Mesendoderm (in vitro differentiated cells): ENCODE measurements around the gene PDGFD.

Source experiments
- DNase-seq: peaks from one replicate; pipeline ENCODE4 v3.0.0; 2013
- H2AK5ac ChIP-seq: 2 replicates; pipeline ENCODE4 v1.6.1; 2013; ENCODE audit warnings: low read length, inconsistent platforms
- H2BK120ac ChIP-seq: 2 replicates; pipeline ENCODE4 v1.6.1; 2013; ENCODE audit warnings: low read depth, mild to moderate bottlenecking, low read length, moderate library complexity, mixed read lengths
- H2BK15ac ChIP-seq: replicated peaks from 2 replicates; pipeline ENCODE4 v1.6.1; 2013; ENCODE audit warnings: low read depth, mild to moderate bottlenecking, moderate library complexity
- H2BK5ac ChIP-seq: 2 replicates; pipeline ENCODE4 v1.6.1; 2013; ENCODE audit warnings: low read length, inconsistent platforms
- H3K18ac ChIP-seq: 2 replicates; pipeline ENCODE4 v1.6.1; 2013; ENCODE audit warnings: mild to moderate bottlenecking, low read length, mixed read lengths
- H3K23ac ChIP-seq: one replicate; pipeline ENCODE4 v1.6.1; 2013; ENCODE audit warnings: low read length
- H3K27ac ChIP-seq: 2 replicates; pipeline ENCODE4 v1.5.1; 2013; ENCODE audit warnings: low read depth, mild to moderate bottlenecking, inconsistent platforms, low read length, moderate library complexity
- H3K27me3 ChIP-seq: 2 replicates; pipeline ENCODE4 v1.6.1; 2013; ENCODE audit warnings: low read length, control low read depth, mild to moderate bottlenecking, inconsistent platforms; ENCODE audit not compliant: insufficient read depth, poor library complexity
- H3K36me3 ChIP-seq: 2 replicates; pipeline ENCODE4 v1.6.1; 2013; ENCODE audit warnings: low read length, inconsistent platforms; ENCODE audit not compliant: control insufficient read depth, insufficient read depth
- H3K4ac ChIP-seq: one replicate; pipeline ENCODE4 v1.6.1; 2013; ENCODE audit warnings: low read depth, mild to moderate bottlenecking, low read length, moderate library complexity
- H3K4me1 ChIP-seq: 2 replicates; pipeline ENCODE4 v1.6.1; 2013; ENCODE audit warnings: low read depth, low read length, inconsistent platforms; ENCODE audit not compliant: control insufficient read depth
- H3K4me2 ChIP-seq: 2 replicates; pipeline ENCODE4 v1.6.1; 2013; ENCODE audit warnings: low read length
- H3K4me3 ChIP-seq: 2 replicates; pipeline ENCODE4 v1.5.1; 2013; ENCODE audit warnings: mild to moderate bottlenecking, low read length
- H3K56ac ChIP-seq: one replicate; pipeline ENCODE4 v1.6.1; 2013; ENCODE audit warnings: low read length
- H3K79me1 ChIP-seq: 2 replicates; pipeline ENCODE4 v1.6.1; 2013; ENCODE audit warnings: low read length, inconsistent platforms
- H3K79me2 ChIP-seq: 2 replicates; pipeline ENCODE4 v1.6.1; 2013; ENCODE audit warnings: mild to moderate bottlenecking, low read length; ENCODE audit not compliant: control insufficient read depth, insufficient read depth
- H3K9ac ChIP-seq: 2 replicates; pipeline ENCODE4 v1.6.1; 2013; ENCODE audit warnings: low read length, inconsistent platforms
- H4K5ac ChIP-seq: one replicate; pipeline ENCODE4 v1.6.1; 2013; ENCODE audit warnings: low read length
- H4K8ac ChIP-seq: one replicate; pipeline ENCODE4 v1.6.1; 2013; ENCODE audit warnings: low read depth, mild to moderate bottlenecking, control low read depth, low read length, moderate library complexity
- WGBS: extraction: QIAGEN DNeasy Blood & Tissue Kit; methylation state at CpG from one replicate; pipeline ENCODE4 v1.1.7; 2013; ENCODE audit warnings: low lambda C conversion rate, missing lambda C conversion rate; ENCODE audit not compliant: insufficient coverage; ENCODE audit errors: extremely low coverage; 5-methylcytosine and 5-hydroxymethylcytosine counted together

PDGFD gene

GRCh38 chr11:103924166-103925013 is 239.6 kb downstream of the PDGFD start:
- Histone ChIP-seq H2BK5ac (no peak overlapping the region), H3K56ac (no peak overlapping the region), H4K8ac (no peak overlapping the region), H3K9ac (no peak overlapping the region), H3K4me1 (no peaks in the 10 kb centered on the region), H3K4me3 (no peak overlapping the region), H3K4ac (no peak overlapping the region), H3K23ac (no peak overlapping the region), H2BK15ac (no peak overlapping the region), H2AK5ac (no peak overlapping the region), H3K79me2 (no peaks in the 10 kb centered on the region), H3K4me2 (no peak overlapping the region), H3K27me3 (no peaks in the 10 kb centered on the region), H4K5ac (no peak overlapping the region), H2BK120ac (no peak overlapping the region), H3K79me1 (no peaks in the 10 kb centered on the region), H3K36me3 (no peaks in the 10 kb centered on the region), H3K27ac (no peak overlapping the region), H3K18ac (no peak overlapping the region)
- DNase-seq, result no peak
- WGBS, result no CpG with 5 or more reads among the region's 5 CpGs

- H3K79me2 ChIP-seq, result no peaks in the 10 kb centered on the region
- no peak overlapping the region for H3K23ac ChIP-seq
- H4K5ac ChIP-seq, result no peak overlapping the region
- no peaks in the 10 kb centered on the region for H3K79me1 ChIP-seq
- no peak overlapping the region for H4K8ac ChIP-seq
- H2BK15ac ChIP-seq, result no peak overlapping the region
- H3K9ac ChIP-seq, result no peak overlapping the region
- no peaks in the 10 kb centered on the region for H3K4me1 ChIP-seq
- H3K36me3 ChIP-seq, result no peaks in the 10 kb centered on the region
- H2BK5ac ChIP-seq, result no peak overlapping the region
- peak; percentile 89 for DNase-seq
- no peak overlapping the region for H2BK120ac ChIP-seq
- H3K4me3 ChIP-seq, result no peak overlapping the region
- H3K18ac ChIP-seq, result no peak overlapping the region
- no peak overlapping the region for H3K27ac ChIP-seq
- no peak overlapping the region for H2AK5ac ChIP-seq
- no peaks in the 10 kb centered on the region for H3K27me3 ChIP-seq
- no peak overlapping the region for H3K4ac ChIP-seq
- H3K4me2 ChIP-seq, result no peak overlapping the region
- no peak overlapping the region for H3K56ac ChIP-seq
These were observed 240.5 kb downstream of the PDGFD start for GRCh38 chr11:103923451-103923931.

- H3K4me2 ChIP-seq, result no peak overlapping the region
- H3K9ac ChIP-seq, result no peak overlapping the region
- no peaks in the 10 kb centered on the region for H3K79me1 ChIP-seq
- no peak overlapping the region for H3K4me3 ChIP-seq
- H3K27ac ChIP-seq, result no peak overlapping the region
- no peaks in the 10 kb centered on the region for H3K4me1 ChIP-seq
- no peak overlapping the region for H2BK120ac ChIP-seq
- H3K79me2 ChIP-seq, result no peaks in the 10 kb centered on the region
- no peaks in the 10 kb centered on the region for H3K36me3 ChIP-seq
- H2AK5ac ChIP-seq, result no peak overlapping the region
- H2BK5ac ChIP-seq, result no peak overlapping the region
- H3K23ac ChIP-seq, result no peak overlapping the region
- DNase-seq, result peak; percentile 67
- no peak overlapping the region for H3K18ac ChIP-seq
- H4K8ac ChIP-seq, result no peak overlapping the region
- no peak overlapping the region for H3K4ac ChIP-seq
- H3K27me3 ChIP-seq, result no peaks in the 10 kb centered on the region
- no peak overlapping the region for H4K5ac ChIP-seq
- H2BK15ac ChIP-seq, result no peak overlapping the region
- H3K56ac ChIP-seq, result no peak overlapping the region
These were observed 243.0 kb downstream of the PDGFD start for GRCh38 chr11:103920933-103921332.

- no peak for DNase-seq
These were observed 243.5 kb downstream of the PDGFD start for GRCh38 chr11:103920449-103920848.

GRCh38 chr11:103910721-103911120 is 253.2 kb downstream of the PDGFD start:
- no CpG with 5 or more reads among the region's 7 CpGs for WGBS

More at GRCh38 chr11:103920449-103920848, 243.5 kb downstream of the PDGFD start:
- Histone ChIP-seq H3K4me2 (no peak overlapping the region), H3K9ac (no peak overlapping the region), H2BK15ac (no peak overlapping the region), H3K4me1 (no peaks in the 10 kb centered on the region), H4K8ac (no peak overlapping the region), H3K27me3 (no peaks in the 10 kb centered on the region), H2BK120ac (no peak overlapping the region), H3K79me1 (no peaks in the 10 kb centered on the region), H2AK5ac (no peak overlapping the region), H3K4ac (no peak overlapping the region), H3K23ac (no peak overlapping the region), H3K56ac (no peak overlapping the region), H4K5ac (no peak overlapping the region), H3K79me2 (no peaks in the 10 kb centered on the region), H3K4me3 (no peak overlapping the region), H2BK5ac (no peak overlapping the region), H3K27ac (no peak overlapping the region), H3K36me3 (no peaks in the 10 kb centered on the region), H3K18ac (no peak overlapping the region)
- WGBS, result no CpG with 5 or more reads among the region's 1 CpG

More at GRCh38 chr11:103910721-103911120, 253.2 kb downstream of the PDGFD start:
- H3K4me3 ChIP-seq, result no peak overlapping the region
- no peak overlapping the region for H2BK120ac ChIP-seq
- H2BK5ac ChIP-seq, result no peak overlapping the region
- H3K4ac ChIP-seq, result no peak overlapping the region
- no peak for DNase-seq
- H3K56ac ChIP-seq, result no peak overlapping the region
- no peak overlapping the region for H3K9ac ChIP-seq
- no peak overlapping the region for H2AK5ac ChIP-seq
- H3K27me3 ChIP-seq, result no peaks in the 10 kb centered on the region
- no peak overlapping the region for H4K8ac ChIP-seq
- no peak overlapping the region for H3K23ac ChIP-seq
- no peaks in the 10 kb centered on the region for H3K36me3 ChIP-seq
- H3K4me2 ChIP-seq, result no peak overlapping the region
- no peaks in the 10 kb centered on the region for H3K79me2 ChIP-seq
- H3K27ac ChIP-seq, result no peak overlapping the region
- H4K5ac ChIP-seq, result no peak overlapping the region
- no peaks in the 10 kb centered on the region for H3K4me1 ChIP-seq
- no peak overlapping the region for H2BK15ac ChIP-seq
- no peaks in the 10 kb centered on the region for H3K79me1 ChIP-seq
- no peak overlapping the region for H3K18ac ChIP-seq
